ENCODE data around the gene SORBS2.

GRCh38 chr4:185728893-185729292 is 83.1 kb downstream of the SORBS2 start:
- TF ChIP-seq CTCF (IDR thresholded peaks at IDR 0.05) = no peak
- TF ChIP-seq POLR2A (IDR thresholded peaks at IDR 0.05) = no peak
